Naive thymus-derived CD4-positive, alpha-beta T cell (primary cell): ENCODE results near the gene GMDS. TPM values are rescaled to one million over a fixed set of nuclear protein-coding genes. Genes with fewer than 3 reads are reported as not detected.

Experiments used
- ATAC-seq: fragments of 150-1000 bp; cut with Tn5 transposase; 2 replicates; pipeline ENCODE4 v1.10.0; 2021; ENCODE audit warnings: mild to moderate bottlenecking, moderate library complexity
- CTCF ChIA-PET: fragments of 350-600 bp; sonication (Branson Sonifier 250); formaldehyde crosslinking; loops from one replicate; lab custom pipeline; 2021; ENCODE audit warnings: antibody characterized with exemption; lab: Charles Lee
- POLR2A ChIA-PET: fragments of 350-600 bp; sonication (Branson Sonifier 250); formaldehyde crosslinking; loops from one replicate; lab custom pipeline; 2021; ENCODE audit warnings: antibody characterized with exemption, inconsistent platforms; lab: Charles Lee
- DNase-seq, 9 donors: peaks; one replicate each; pipeline versions ENCODE4 v3.0.0 to v3.0.0-alpha.2; 2020 to 2022; ENCODE audit warnings: mixed read lengths in 1 of 9
- H3K27ac ChIP-seq: one replicate; pipeline ENCODE4 v1.7.0; 2013; ENCODE audit warnings: mild to moderate bottlenecking, low read depth, low read length, moderate library complexity
- H3K27me3 ChIP-seq, 2 donors: one replicate each; pipeline ENCODE4 v1.7.0; 2013; ENCODE audit warnings: low read length in 2 of 2, mild to moderate bottlenecking in 2 of 2, moderate library complexity in 2 of 2; ENCODE audit not compliant: control insufficient read depth in 2 of 2, insufficient read depth in 2 of 2
- H3K36me3 ChIP-seq, 3 experiments: 1 replicate in 2 of 3; 2 replicates in 1 of 3; pipeline ENCODE4 v1.7.0; 2013; ENCODE audit warnings: low read length in 3 of 3, mild to moderate bottlenecking in 3 of 3, moderate library complexity in 1 of 3; ENCODE audit not compliant: insufficient read depth in 3 of 3, control insufficient read depth in 2 of 3
- H3K4me1 ChIP-seq, 2 donors: one replicate each; pipeline ENCODE4 v1.7.0; 2013; ENCODE audit warnings: low read length in 2 of 2, mild to moderate bottlenecking in 2 of 2, moderate library complexity in 1 of 2; ENCODE audit not compliant: control insufficient read depth in 2 of 2, insufficient read depth in 2 of 2
- H3K4me3 ChIP-seq: 2 replicates; pipeline ENCODE4 v1.7.0; 2013; ENCODE audit warnings: mild to moderate bottlenecking, low read length
- H3K9me3 ChIP-seq, 3 experiments: 1 replicate in 2 of 3; 2 replicates in 1 of 3; pipeline ENCODE4 v1.7.0; 2013; ENCODE audit warnings: low read length in 3 of 3; ENCODE audit not compliant: control insufficient read depth in 2 of 3
- H3K27ac Mint-ChIP-seq, 9 donors: one replicate each; pipeline ENCODE4 v1.8.0; 2020 to 2022; ENCODE audit warnings: mixed read lengths in 9 of 9, mild to moderate bottlenecking in 8 of 9, moderate library complexity in 5 of 9, inconsistent platforms in 2 of 9
- H3K27me3 Mint-ChIP-seq, 5 donors: one replicate each; pipeline ENCODE4 v1.8.0; 2021 to 2022; ENCODE audit warnings: mixed read lengths in 5 of 5, mild to moderate bottlenecking in 1 of 5
- H3K36me3 Mint-ChIP-seq, 5 donors: one replicate each; pipeline ENCODE4 v1.8.0; 2020 to 2022; ENCODE audit warnings: mixed read lengths in 5 of 5, mild to moderate bottlenecking in 3 of 5, inconsistent platforms in 1 of 5
- H3K4me1 Mint-ChIP-seq, 7 donors: one replicate each; pipeline ENCODE4 v1.8.0; 2020 to 2022; ENCODE audit warnings: mixed read lengths in 7 of 7, mild to moderate bottlenecking in 3 of 7, inconsistent platforms in 1 of 7
- H3K4me3 Mint-ChIP-seq, 10 donors: one replicate each; pipeline ENCODE4 v1.8.0; 2020 to 2022; ENCODE audit warnings: mild to moderate bottlenecking in 10 of 10, mixed read lengths in 10 of 10, moderate library complexity in 6 of 10, inconsistent platforms in 2 of 10
- H3K9me3 Mint-ChIP-seq, 11 donors: one replicate each; pipeline ENCODE4 v1.8.0; 2020 to 2022; ENCODE audit warnings: mixed read lengths in 11 of 11, mild to moderate bottlenecking in 4 of 11, inconsistent platforms in 1 of 11, moderate library complexity in 1 of 11
- intact Hi-C, 2 donors: fragments of 100-400 bp; cut with micrococcal nuclease; formaldehyde crosslinking; loops; one replicate each; pipeline ENCODE4 v1.15.1; 2023
- polyA plus RNA-seq, 2 donors: library from polyadenylated mRNA; unstranded; fragments of 300-500 nt; fragmentation: Illumina TruSeq; gene quantifications; one replicate each; pipeline ENCODE4 v1.2.3, GENCODE V29; 2021
- total RNA-seq, 6 experiments: library from RNA in 5 of 6; stranded (reverse) in 5 of 6; gene quantifications; 1 replicate in 5 of 6; 2 replicates in 1 of 6; pipeline ENCODE4 v1.2.3 and lab custom pipeline; 2021 to 2026

Gene GMDS
- total and polyA plus RNA-seq, 7 experiments from 2014 or later, result 12.7 to 33.9 (median 18.3) TPM

DNA sequence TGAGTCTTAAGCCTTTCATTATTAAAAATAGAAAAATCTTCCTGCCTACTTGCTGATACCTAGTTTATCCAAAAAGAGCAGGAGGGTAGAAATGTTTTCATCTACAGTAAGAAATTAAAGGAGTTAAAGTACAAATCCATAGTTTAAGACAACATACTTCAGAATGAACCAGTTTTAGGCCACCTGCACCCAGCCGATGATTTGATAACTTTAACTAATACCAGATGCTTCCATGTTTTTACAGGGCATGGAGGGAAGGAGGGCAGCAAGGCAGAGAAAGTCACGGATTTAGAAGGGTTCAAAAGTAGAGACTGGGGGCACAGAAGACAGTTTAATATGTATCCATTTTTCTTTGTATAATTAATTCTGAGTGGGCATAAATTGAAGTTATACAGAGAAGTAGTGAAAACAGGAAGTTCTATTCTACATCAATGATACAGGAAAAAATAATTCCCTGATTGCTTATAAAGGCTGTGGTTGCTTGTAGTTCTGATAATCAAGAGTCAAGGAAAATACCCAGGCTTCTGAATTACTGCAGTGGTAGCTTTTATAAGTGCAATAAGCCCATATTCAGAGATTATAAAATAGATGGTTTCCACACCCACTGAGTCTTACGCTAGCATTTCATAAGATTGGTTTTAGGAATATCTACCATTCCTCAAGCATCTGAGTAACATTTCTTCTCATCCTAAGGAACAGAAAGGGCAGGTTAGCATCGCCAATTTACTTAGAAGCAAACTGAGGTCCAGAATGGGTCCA, 72.0 kb downstream of the GMDS start:
- H3K4me3 ChIP-seq, result no peak overlapping the region
- no peak overlapping the region for H3K4me3 Mint-ChIP-seq
- peak overlapping the region in 2 of 9 donors; percentile 5 to 74 for H3K27ac Mint-ChIP-seq
- ChIA-PET POLR2A (no interaction called here), CTCF (no interaction called here)
- intact Hi-C loops, result no loop called here
- no peaks in the 10 kb centered on the region for H3K27me3 Mint-ChIP-seq
- peaks cover 0 to 20% (median 11%) of the 10 kb centered on the region in 5 donors for H3K36me3 Mint-ChIP-seq
- peaks cover 0 to 8% (median 0%) of the 10 kb centered on the region in 3 experiments for H3K9me3 ChIP-seq
- H3K27me3 ChIP-seq, result no peaks in the 10 kb centered on the region
- H3K4me1 Mint-ChIP-seq, result peaks cover 0 to 44% (median 33%) of the 10 kb centered on the region in 7 donors
- H3K36me3 ChIP-seq, result no peaks in the 10 kb centered on the region
- H3K4me1 ChIP-seq, result peaks cover 0 to 4% of the 10 kb centered on the region in 2 donors
- H3K27ac ChIP-seq, result no peak overlapping the region
- DNase-seq (no peak), ATAC-seq (no peak)
- H3K9me3 Mint-ChIP-seq, result peaks cover 6 to 18% (median 10%) of the 10 kb centered on the region in 11 donors

DNA sequence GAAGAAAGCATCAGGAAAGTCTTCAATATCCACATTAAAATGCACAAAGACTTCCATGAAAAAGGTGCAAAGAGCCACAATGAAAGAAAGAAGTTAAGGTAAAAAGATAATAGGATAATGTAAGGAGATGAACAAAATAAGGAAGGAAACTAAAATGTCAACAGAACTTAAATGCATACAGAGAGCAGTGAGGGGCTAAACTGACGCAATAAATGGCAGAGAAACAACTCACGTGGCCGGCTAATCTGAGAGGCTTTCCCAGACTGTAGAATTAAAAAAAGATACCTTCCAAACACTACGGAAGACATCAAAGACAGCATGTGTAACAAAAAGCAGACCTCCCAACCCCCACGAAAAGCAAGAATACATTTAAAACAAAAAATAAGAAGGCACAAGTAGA, 73.7 kb downstream of the GMDS start:
- DNase-seq (no peak), ATAC-seq (no peak)
- peaks cover 2 to 35% (median 30%) of the 10 kb centered on the region in 7 donors for H3K4me1 Mint-ChIP-seq
- POLR2A ChIA-PET, result no interaction called here
- no peak overlapping the region for H3K4me3 Mint-ChIP-seq
- peaks cover 0 to 6% (median 0%) of the 10 kb centered on the region in 5 donors for H3K36me3 Mint-ChIP-seq
- CTCF ChIA-PET, result no interaction called here
- H3K9me3 Mint-ChIP-seq, result peaks cover 0 to 2% (median 0%) of the 10 kb centered on the region in 11 donors
- peak overlapping the region in 1 of 9 donors; percentile 16 for H3K27ac Mint-ChIP-seq
- H3K4me3 ChIP-seq, result no peak overlapping the region
- no peaks in the 10 kb centered on the region for H3K9me3 ChIP-seq
- intact Hi-C loops, result no loop called here
- H3K27ac ChIP-seq, result no peak overlapping the region
- no peaks in the 10 kb centered on the region for H3K27me3 Mint-ChIP-seq
- H3K36me3 ChIP-seq, result no peaks in the 10 kb centered on the region
- peaks cover 0 to 4% of the 10 kb centered on the region in 2 donors for H3K4me1 ChIP-seq
- no peaks in the 10 kb centered on the region for H3K27me3 ChIP-seq

DNA sequence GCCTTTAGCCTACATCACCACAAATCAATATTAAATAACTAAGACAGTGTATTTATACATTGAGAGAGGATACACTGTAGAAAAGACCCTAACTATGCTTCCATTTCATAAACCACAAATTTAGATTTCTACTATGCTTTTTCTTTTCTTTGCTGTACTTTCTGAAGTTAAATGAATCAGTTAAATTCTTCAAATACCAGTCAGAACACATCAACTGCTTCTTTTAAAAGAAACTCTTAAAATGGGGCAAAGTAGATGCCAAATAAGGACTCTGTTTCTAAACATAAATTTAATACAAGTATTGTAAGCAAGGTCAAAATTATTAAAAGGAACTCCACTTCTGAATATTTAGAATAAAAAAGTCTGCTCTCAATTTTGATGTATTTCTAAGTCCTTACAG, 76.9 kb downstream of the GMDS start:
- ATAC-seq, result no peak
- CTCF ChIA-PET, result no interaction called here
- peaks cover 0 to 4% (median 0%) of the 10 kb centered on the region in 5 donors for H3K36me3 Mint-ChIP-seq
- peaks cover 0 to 7% (median 0%) of the 10 kb centered on the region in 11 donors for H3K9me3 Mint-ChIP-seq
- no peak overlapping the region for H3K4me3 Mint-ChIP-seq
- DNase-seq, result no peak
- no peak overlapping the region for H3K4me3 ChIP-seq
- peaks cover 0 to under 1% of the 10 kb centered on the region in 2 donors for H3K4me1 ChIP-seq
- H3K27ac Mint-ChIP-seq, result no peak overlapping the region
- H3K9me3 ChIP-seq, result no peaks in the 10 kb centered on the region
- no peaks in the 10 kb centered on the region for H3K27me3 Mint-ChIP-seq
- POLR2A ChIA-PET, result no interaction called here
- H3K27ac ChIP-seq, result no peak overlapping the region
- no peaks in the 10 kb centered on the region for H3K36me3 ChIP-seq
- peaks cover 2 to 25% (median 21%) of the 10 kb centered on the region in 7 donors for H3K4me1 Mint-ChIP-seq
- intact Hi-C loops, result no loop called here
- H3K27me3 ChIP-seq, result no peaks in the 10 kb centered on the region

GRCh38 chr6:2166717-2167116, 78.7 kb downstream of the GMDS start:
- H3K27ac Mint-ChIP-seq, result no peak overlapping the region
- no peak overlapping the region for H3K27ac ChIP-seq
- no peak overlapping the region for H3K4me3 Mint-ChIP-seq
- POLR2A ChIA-PET, result no interaction called here
- peaks cover 14 to 30% (median 25%) of the 10 kb centered on the region in 7 donors for H3K4me1 Mint-ChIP-seq
- no peaks in the 10 kb centered on the region for H3K27me3 Mint-ChIP-seq
- intact Hi-C loops, result no loop called here
- H3K36me3 Mint-ChIP-seq, result peaks cover 0 to 4% (median 0%) of the 10 kb centered on the region in 5 donors
- no peaks in the 10 kb centered on the region for H3K36me3 ChIP-seq
- peaks cover 0 to 7% (median 0%) of the 10 kb centered on the region in 11 donors for H3K9me3 Mint-ChIP-seq
- DNase-seq (no peak), ATAC-seq (no peak)
- H3K4me3 ChIP-seq, result no peak overlapping the region
- H3K9me3 ChIP-seq, result no peaks in the 10 kb centered on the region
- CTCF ChIA-PET, result no interaction called here
- no peaks in the 10 kb centered on the region for H3K4me1 ChIP-seq
- H3K27me3 ChIP-seq, result no peaks in the 10 kb centered on the region

DNA sequence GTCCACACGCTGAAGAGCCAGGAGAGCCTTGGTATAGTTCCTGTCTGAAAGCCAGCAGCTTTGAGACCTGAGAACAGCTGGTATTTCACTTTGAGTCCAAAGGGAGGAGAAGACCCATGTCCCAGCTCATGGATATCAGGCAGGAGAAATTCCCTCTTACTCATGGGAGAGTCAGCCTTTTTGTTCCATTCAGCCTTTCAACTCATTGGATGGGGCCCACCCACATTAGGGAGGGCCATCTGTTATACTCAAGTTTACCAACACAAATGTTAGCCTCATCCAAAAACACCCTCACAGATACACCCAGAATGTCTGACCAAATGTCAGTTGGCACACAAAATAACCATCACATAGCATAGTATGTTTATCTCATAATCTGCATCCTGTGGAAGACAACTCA, 80.1 kb downstream of the GMDS start:
- no peak overlapping the region for H3K27ac Mint-ChIP-seq
- H3K9me3 ChIP-seq, result no peaks in the 10 kb centered on the region
- ATAC-seq (no peak), DNase-seq (no peak)
- peaks cover 12 to 34% (median 26%) of the 10 kb centered on the region in 7 donors for H3K4me1 Mint-ChIP-seq
- peaks cover 0 to 7% (median 0%) of the 10 kb centered on the region in 11 donors for H3K9me3 Mint-ChIP-seq
- no peaks in the 10 kb centered on the region for H3K36me3 ChIP-seq
- no peaks in the 10 kb centered on the region for H3K27me3 Mint-ChIP-seq
- CTCF ChIA-PET, result no interaction called here
- H3K27ac ChIP-seq, result no peak overlapping the region
- H3K4me3 ChIP-seq, result no peak overlapping the region
- H3K27me3 ChIP-seq, result no peaks in the 10 kb centered on the region
- H3K4me1 ChIP-seq, result no peaks in the 10 kb centered on the region
- intact Hi-C loops, result no loop called here
- peaks cover 0 to 4% (median 0%) of the 10 kb centered on the region in 5 donors for H3K36me3 Mint-ChIP-seq
- no peak overlapping the region for H3K4me3 Mint-ChIP-seq
- POLR2A ChIA-PET, result no interaction called here

GRCh38 chr6:2164481-2164880, 80.9 kb downstream of the GMDS start:
- H3K4me1 Mint-ChIP-seq, result peaks cover 12 to 37% (median 27%) of the 10 kb centered on the region in 7 donors
- POLR2A ChIA-PET, result no interaction called here
- H3K4me3 Mint-ChIP-seq, result no peak overlapping the region
- peaks cover 0 to 7% (median 0%) of the 10 kb centered on the region in 11 donors for H3K9me3 Mint-ChIP-seq
- no peaks in the 10 kb centered on the region for H3K27me3 ChIP-seq
- no peaks in the 10 kb centered on the region for H3K27me3 Mint-ChIP-seq
- ATAC-seq (no peak), DNase-seq (no peak)
- H3K27ac ChIP-seq, result no peak overlapping the region
- no peaks in the 10 kb centered on the region for H3K9me3 ChIP-seq
- no peaks in the 10 kb centered on the region for H3K4me1 ChIP-seq
- H3K36me3 ChIP-seq, result no peaks in the 10 kb centered on the region
- intact Hi-C loops, result no loop called here
- H3K36me3 Mint-ChIP-seq, result peaks cover 0 to 4% (median 0%) of the 10 kb centered on the region in 5 donors
- H3K27ac Mint-ChIP-seq, result no peak overlapping the region
- no peak overlapping the region for H3K4me3 ChIP-seq
- CTCF ChIA-PET, result no interaction called here

DNA sequence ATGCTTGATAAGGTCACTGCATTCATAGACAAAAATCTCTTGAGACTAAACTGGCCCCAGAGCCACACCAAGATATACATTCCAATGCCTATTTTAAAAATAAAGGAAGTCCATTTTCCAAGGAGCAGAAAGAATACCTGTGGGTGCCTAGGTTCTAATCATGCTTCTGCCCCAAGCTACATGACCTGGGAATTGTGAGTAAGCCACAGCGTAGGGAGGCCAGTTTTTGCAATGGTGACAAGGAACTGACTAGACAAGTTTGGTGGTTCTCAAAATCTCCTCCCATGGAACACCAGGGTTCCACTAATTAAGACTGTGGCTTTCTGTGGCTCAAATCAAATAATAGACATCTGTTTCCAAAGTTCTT, 83.3 kb downstream of the GMDS start:
- peaks cover 0 to 7% (median 0%) of the 10 kb centered on the region in 11 donors for H3K9me3 Mint-ChIP-seq
- H3K4me3 Mint-ChIP-seq, result no peak overlapping the region
- Histone ChIP-seq H3K27me3 (no peaks in the 10 kb centered on the region), H3K27ac (no peak overlapping the region), H3K4me3 (no peak overlapping the region), H3K9me3 (no peaks in the 10 kb centered on the region), H3K36me3 (no peaks in the 10 kb centered on the region), H3K4me1 (peaks cover 4 to 13% of the 10 kb centered on the region in 2 donors)
- no peak for DNase-seq
- intact Hi-C loops, result no loop called here
- ChIA-PET POLR2A (no interaction called here), CTCF (no interaction called here)
- H3K4me1 Mint-ChIP-seq, result peaks cover 29 to 58% (median 45%) of the 10 kb centered on the region in 7 donors
- ATAC-seq, result no peak
- H3K36me3 Mint-ChIP-seq, result peaks cover 0 to 4% (median 0%) of the 10 kb centered on the region in 5 donors
- peaks cover 0 to 6% (median 0%) of the 10 kb centered on the region in 5 donors for H3K27me3 Mint-ChIP-seq
- no peak overlapping the region for H3K27ac Mint-ChIP-seq
